Neural cell (in vitro differentiated cells): ENCODE measurements around the gene GMPR. TPM values are rescaled to one million over a fixed set of nuclear protein-coding genes. Genes with fewer than 3 reads are reported as not detected.
A peak's percentile ranks its signal among the peaks of the same experiment; 100 is the strongest.

Experiments
- H2AFZ ChIP-seq: fragments of 200-600, 300-800 bp; sonication (generic), shearing (Covaris generic); 2 replicates; pipeline ENCODE4 v1.6.0; 2014; ENCODE audit warnings: low read depth, mild to moderate bottlenecking, antibody characterized with exemption, low read length, moderate library complexity
- H3F3A ChIP-seq: fragments of 200-600 bp; shearing (Covaris generic); 2 replicates; pipeline ENCODE4 v1.6.1; 2016; ENCODE audit warnings: mild to moderate bottlenecking, moderate library complexity, mixed read lengths, antibody characterized with exemption, low read length; ENCODE audit not compliant: insufficient read depth, poor library complexity, severe bottlenecking
- H3K27ac ChIP-seq: fragments of 200-600, 300-800 bp; sonication (generic), shearing (Covaris generic); 2 replicates; pipeline ENCODE4 v1.5.1; 2014; ENCODE audit warnings: mild to moderate bottlenecking, low read length, moderate library complexity
- H3K27me3 ChIP-seq: fragments of 300-800, 200-600 bp; sonication (generic), shearing (Covaris generic); 2 replicates; pipeline ENCODE4 v1.6.0; 2014; ENCODE audit warnings: mild to moderate bottlenecking, low read depth, low read length, moderate library complexity; ENCODE audit not compliant: insufficient read depth
- H3K36me3 ChIP-seq: fragments of 300-800, 200-600 bp; sonication (generic), shearing (Covaris generic); 2 replicates; pipeline ENCODE4 v1.5.1; 2014; ENCODE audit warnings: mild to moderate bottlenecking, antibody characterized with exemption, low read length, moderate library complexity; ENCODE audit not compliant: insufficient read depth
- H3K4me2 ChIP-seq: fragments of 300-800, 200-600 bp; sonication (generic), shearing (Covaris generic); 2 replicates; pipeline ENCODE4 v1.6.0; 2014; ENCODE audit warnings: mild to moderate bottlenecking, low read length
- H3K4me3 ChIP-seq: fragments of 300-800, 200-600 bp; sonication (generic), shearing (Covaris generic); 2 replicates; pipeline ENCODE4 v1.5.1; 2014; ENCODE audit warnings: mild to moderate bottlenecking, low read length, moderate library complexity
- H3K79me2 ChIP-seq: fragments of 200-600 bp; shearing (Covaris generic); replicated peaks from 2 replicates; pipeline ENCODE4 v1.6.0; 2014; ENCODE audit warnings: mild to moderate bottlenecking, low read length, moderate library complexity; ENCODE audit not compliant: insufficient read depth
- H3K9ac ChIP-seq: fragments of 300-800, 200-600 bp; sonication (generic), shearing (Covaris generic); 2 replicates; pipeline ENCODE4 v1.6.1; 2016; ENCODE audit warnings: mild to moderate bottlenecking, low read length, mixed read lengths
- H3K9me2 ChIP-seq: fragments of 200-600 bp; shearing (Covaris generic); 2 replicates; pipeline ENCODE4 v1.6.1; 2016; ENCODE audit warnings: mild to moderate bottlenecking, low read length, mixed read lengths; ENCODE audit not compliant: insufficient read depth
- H3K9me3 ChIP-seq: fragments of 200-600, 300-800 bp; sonication (generic), shearing (Covaris generic); 2 replicates; pipeline ENCODE4 v1.6.1; 2016; ENCODE audit warnings: mild to moderate bottlenecking, mixed run types, low read length, moderate library complexity, mixed read lengths
- H4K20me1 ChIP-seq: fragments of 200-600 bp; shearing (Covaris generic); 2 replicates; pipeline ENCODE4 v1.6.1; 2016; ENCODE audit warnings: mild to moderate bottlenecking, mixed run types; ENCODE audit not compliant: insufficient read depth
- EP300 ChIP-seq: fragments of 450-650 bp; conservative IDR thresholded peaks from 2 replicates; pipeline ENCODE4 v1.6.1; 2014; ENCODE audit warnings: antibody characterized with exemption, mild to moderate bottlenecking, moderate library complexity; ENCODE audit not compliant: poor library complexity, severe bottlenecking
- MXI1 ChIP-seq: fragments of 450-650 bp; conservative IDR thresholded peaks from 2 replicates; pipeline ENCODE4 v1.6.1; 2014; ENCODE audit warnings: antibody characterized with exemption, mild to moderate bottlenecking; ENCODE audit not compliant: poor library complexity, severe bottlenecking
- RAD21 ChIP-seq: fragments of 450-650 bp; conservative IDR thresholded peaks from 2 replicates; pipeline ENCODE4 v1.6.1; 2014; ENCODE audit warnings: antibody characterized with exemption, mild to moderate bottlenecking, moderate library complexity
- TAF1 ChIP-seq: IDR thresholded peaks from 2 replicates; pipeline ENCODE4 v1.6.1; 2012; ENCODE audit warnings: low read depth
- polyA plus RNA-seq: library from polyadenylated mRNA; depleted of rRNA; stranded (reverse); fragments of >200 nt; gene quantifications from 2 replicates; pipeline ENCODE4 v1.2.3, GENCODE V29; 2014
- TF ChIP-seq, protein P1 (sequence below): fragments of 450-650 bp; IDR thresholded peaks from 2 replicates; pipeline ENCODE4 v1.5.1; 2014; ENCODE audit warnings: antibody characterized with exemption, mild to moderate bottlenecking, moderate library complexity; ENCODE audit not compliant: poor library complexity, severe bottlenecking
- TF ChIP-seq, protein P2 (sequence below): IDR thresholded peaks from 2 replicates; pipeline ENCODE4 v1.6.1; 2012; ENCODE audit warnings: borderline replicate concordance

The GMPR gene
- polyA plus RNA-seq, 1 donor from 2014 or later, result not detected

DNA sequence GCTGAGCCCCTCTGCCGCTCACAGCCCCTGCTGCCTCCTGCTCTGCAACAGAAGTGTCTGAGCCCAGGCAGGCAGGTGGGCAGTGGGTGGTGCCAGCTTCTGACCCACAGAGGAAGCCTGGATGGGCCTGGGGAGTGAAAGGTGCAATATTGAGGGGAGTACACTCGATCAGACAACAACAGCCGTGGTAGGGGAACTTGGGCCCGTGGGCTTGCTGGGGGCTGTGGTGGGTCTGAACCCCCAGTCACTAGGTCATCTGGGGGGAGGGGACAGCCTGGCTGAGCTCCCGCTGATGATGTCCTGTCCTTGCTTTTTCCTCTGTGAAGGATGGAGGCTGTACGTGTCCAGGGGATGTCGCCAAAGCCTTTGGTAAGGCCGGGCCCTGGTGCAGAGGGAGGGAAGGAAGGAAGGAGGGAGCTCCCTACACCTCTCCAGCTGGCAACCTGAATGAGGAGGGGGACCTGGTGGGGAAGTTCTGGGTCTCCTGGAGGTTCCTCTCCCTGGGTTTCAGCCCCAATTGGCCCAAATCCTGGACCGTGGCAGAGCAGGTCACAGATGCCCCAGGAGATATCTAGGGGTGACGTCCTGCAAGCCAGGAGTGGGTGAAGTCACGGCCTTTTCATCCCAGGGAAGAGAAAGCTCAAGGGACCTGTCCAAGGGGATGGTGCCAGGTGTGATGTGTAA, 47.2 kb downstream of the GMPR start:
- Histone ChIP-seq H3F3A (no peaks in the 10 kb centered on the region), H4K20me1 (no peaks in the 10 kb centered on the region), H3K9ac (no peak overlapping the region), H3K9me3 (no peaks in the 10 kb centered on the region), H3K27ac (no peak overlapping the region), H3K4me3 (no peak overlapping the region), H3K9me2 (no peaks in the 10 kb centered on the region), H3K36me3 (no peaks in the 10 kb centered on the region), H3K27me3 (no peaks in the 10 kb centered on the region), H3K79me2 (no peaks in the 10 kb centered on the region), H3K4me2 (no peak overlapping the region), H2AFZ (no peak overlapping the region)
- TF ChIP-seq, protein P1, sequence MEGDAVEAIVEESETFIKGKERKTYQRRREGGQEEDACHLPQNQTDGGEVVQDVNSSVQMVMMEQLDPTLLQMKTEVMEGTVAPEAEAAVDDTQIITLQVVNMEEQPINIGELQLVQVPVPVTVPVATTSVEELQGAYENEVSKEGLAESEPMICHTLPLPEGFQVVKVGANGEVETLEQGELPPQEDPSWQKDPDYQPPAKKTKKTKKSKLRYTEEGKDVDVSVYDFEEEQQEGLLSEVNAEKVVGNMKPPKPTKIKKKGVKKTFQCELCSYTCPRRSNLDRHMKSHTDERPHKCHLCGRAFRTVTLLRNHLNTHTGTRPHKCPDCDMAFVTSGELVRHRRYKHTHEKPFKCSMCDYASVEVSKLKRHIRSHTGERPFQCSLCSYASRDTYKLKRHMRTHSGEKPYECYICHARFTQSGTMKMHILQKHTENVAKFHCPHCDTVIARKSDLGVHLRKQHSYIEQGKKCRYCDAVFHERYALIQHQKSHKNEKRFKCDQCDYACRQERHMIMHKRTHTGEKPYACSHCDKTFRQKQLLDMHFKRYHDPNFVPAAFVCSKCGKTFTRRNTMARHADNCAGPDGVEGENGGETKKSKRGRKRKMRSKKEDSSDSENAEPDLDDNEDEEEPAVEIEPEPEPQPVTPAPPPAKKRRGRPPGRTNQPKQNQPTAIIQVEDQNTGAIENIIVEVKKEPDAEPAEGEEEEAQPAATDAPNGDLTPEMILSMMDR, result no peak

DNA sequence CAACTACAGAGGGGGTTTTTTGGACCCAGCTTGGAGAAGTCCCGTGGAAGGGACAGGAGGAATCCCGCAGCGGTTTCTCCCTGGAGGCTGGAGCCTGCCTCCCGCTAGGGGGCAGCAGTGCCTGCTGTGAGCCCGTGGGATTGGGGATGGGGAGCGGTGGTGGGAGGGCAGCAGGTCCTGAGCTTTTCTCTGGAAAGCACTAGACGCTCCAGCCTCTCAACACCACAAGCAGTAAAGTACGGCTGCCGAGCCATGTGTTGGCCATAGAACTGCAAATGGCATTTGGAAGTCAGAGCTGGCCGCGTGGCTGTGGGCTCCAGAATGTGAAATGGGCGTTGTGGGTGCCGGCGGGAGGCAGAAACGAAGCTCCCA, 47.8 kb downstream of the GMPR start:
- no peaks in the 10 kb centered on the region for H3K9me2 ChIP-seq
- H3K36me3 ChIP-seq, result no peaks in the 10 kb centered on the region
- H3K27me3 ChIP-seq, result no peaks in the 10 kb centered on the region
- no peaks in the 10 kb centered on the region for H3F3A ChIP-seq
- TF ChIP-seq MXI1 (no peak), EP300 (no peak), RAD21 (peak; percentile 12), TAF1 (no peak)
- TF ChIP-seq, protein P2, sequence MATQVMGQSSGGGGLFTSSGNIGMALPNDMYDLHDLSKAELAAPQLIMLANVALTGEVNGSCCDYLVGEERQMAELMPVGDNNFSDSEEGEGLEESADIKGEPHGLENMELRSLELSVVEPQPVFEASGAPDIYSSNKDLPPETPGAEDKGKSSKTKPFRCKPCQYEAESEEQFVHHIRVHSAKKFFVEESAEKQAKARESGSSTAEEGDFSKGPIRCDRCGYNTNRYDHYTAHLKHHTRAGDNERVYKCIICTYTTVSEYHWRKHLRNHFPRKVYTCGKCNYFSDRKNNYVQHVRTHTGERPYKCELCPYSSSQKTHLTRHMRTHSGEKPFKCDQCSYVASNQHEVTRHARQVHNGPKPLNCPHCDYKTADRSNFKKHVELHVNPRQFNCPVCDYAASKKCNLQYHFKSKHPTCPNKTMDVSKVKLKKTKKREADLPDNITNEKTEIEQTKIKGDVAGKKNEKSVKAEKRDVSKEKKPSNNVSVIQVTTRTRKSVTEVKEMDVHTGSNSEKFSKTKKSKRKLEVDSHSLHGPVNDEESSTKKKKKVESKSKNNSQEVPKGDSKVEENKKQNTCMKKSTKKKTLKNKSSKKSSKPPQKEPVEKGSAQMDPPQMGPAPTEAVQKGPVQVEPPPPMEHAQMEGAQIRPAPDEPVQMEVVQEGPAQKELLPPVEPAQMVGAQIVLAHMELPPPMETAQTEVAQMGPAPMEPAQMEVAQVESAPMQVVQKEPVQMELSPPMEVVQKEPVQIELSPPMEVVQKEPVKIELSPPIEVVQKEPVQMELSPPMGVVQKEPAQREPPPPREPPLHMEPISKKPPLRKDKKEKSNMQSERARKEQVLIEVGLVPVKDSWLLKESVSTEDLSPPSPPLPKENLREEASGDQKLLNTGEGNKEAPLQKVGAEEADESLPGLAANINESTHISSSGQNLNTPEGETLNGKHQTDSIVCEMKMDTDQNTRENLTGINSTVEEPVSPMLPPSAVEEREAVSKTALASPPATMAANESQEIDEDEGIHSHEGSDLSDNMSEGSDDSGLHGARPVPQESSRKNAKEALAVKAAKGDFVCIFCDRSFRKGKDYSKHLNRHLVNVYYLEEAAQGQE, result no peak
- TF ChIP-seq, protein P1, result no peak
- no peak overlapping the region for H2AFZ ChIP-seq
- no peaks in the 10 kb centered on the region for H4K20me1 ChIP-seq
- H3K9me3 ChIP-seq, result no peaks in the 10 kb centered on the region
- no peak overlapping the region for H3K4me2 ChIP-seq
- H3K4me3 ChIP-seq, result no peak overlapping the region
- no peak overlapping the region for H3K9ac ChIP-seq
- H3K27ac ChIP-seq, result no peak overlapping the region
- H3K79me2 ChIP-seq, result no peaks in the 10 kb centered on the region
